ENCODE measurements around the gene CNTN4.
"Not testable (repeated sequence)": the region's sequence is repeated elsewhere in the genome, so short reads cannot be mapped to it uniquely, and the experiment has no call there.

Gene CNTN4

DNA sequence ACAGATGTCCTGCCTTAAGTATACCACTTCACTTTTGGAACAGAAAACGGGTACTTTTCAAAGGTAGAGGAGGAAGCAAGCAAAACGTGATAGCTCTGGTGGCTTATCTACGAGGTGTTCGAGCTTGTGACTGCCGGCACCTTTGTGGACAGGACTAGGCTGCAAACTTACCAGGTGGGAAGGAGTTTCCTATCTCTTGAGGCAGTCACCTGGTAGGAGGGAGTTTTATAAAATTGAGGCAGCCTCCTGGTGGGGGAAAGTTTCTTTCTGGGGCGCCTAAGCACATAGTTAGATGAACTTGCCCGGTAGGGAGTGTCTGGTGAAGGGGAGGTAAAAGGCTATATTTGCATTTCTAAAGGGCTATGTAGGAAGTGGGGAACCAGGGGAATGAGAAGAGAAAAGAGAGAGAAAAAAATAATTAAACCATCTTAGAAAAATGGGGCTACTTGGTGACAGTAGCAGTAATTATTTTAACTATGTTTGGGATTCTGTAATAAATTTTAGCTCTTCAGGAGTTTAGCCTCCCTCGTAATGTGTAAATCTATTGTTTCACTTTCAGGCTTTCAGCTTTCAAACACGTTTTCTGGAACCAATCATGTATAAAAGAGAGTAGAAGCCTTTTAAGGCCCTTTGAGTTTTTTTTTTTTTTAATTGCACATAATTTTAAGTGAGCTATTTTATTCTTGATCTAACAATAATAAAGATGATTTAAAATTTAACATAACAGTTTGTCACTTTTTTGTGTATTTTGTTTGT lies 880.5 kb downstream of the CNTN4 start:
- DNase-seq (ENCODE audit: low read depth), result no peak

DNA sequence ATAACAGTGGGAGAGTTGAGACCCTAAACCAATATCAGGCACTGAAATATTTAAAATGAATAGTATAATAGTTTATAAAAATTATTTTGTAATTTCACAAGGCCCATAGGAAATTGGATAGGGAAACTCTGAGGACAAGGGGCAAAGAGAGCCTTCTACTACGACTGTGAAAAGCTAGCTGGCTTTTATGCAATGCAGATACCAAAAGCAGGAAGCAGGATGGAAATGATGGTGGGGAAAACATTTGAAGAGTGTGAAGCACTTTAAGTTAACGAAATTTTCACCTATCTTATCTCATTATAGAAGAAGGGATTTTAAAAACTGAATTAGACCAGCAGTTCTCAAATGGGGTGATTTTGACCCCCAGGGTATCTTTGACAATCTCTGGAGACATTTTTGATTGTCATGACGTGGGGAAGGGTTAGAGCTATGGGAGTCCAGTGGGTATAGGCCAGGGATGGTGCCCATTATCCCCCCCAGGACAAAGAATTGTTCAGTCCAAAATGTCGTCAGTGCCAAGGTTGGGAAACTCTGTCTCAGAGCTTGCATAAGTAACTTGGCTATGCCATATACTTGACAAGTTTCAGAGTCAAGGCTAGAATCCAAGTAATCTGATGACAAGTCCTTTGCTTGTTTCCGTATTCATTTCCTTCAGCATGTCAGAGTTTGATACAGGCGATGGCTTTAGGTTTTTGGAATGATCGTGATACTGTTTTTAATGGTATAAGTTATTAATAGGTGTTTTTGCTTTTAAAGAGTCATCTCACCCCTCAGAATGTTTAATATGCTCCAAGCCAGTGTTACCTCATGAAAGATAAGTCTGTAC lies 885.6 kb downstream of the CNTN4 start:
- DNase-seq (ENCODE audit: low read depth), result no peak

DNA sequence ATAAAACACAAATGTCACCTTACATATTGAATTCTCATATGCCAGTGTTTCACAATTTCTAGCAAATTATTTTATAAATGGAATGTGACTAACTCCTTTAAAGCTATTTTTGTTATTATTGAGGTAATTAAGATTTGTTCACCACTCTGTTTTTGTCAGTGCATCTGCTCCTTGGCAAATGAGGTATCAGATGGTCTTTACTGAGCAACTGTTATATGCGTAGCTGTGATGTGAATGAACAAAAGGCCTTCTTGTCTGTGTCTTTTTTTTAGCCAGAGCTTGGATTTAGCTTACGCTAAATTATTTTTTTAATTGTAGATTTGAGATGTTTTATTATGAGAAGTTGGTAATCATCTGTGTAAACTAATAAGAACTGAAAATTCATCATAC lies 886.2 kb downstream of the CNTN4 start:
- no peak for DNase-seq (ENCODE audit: low read depth)

DNA sequence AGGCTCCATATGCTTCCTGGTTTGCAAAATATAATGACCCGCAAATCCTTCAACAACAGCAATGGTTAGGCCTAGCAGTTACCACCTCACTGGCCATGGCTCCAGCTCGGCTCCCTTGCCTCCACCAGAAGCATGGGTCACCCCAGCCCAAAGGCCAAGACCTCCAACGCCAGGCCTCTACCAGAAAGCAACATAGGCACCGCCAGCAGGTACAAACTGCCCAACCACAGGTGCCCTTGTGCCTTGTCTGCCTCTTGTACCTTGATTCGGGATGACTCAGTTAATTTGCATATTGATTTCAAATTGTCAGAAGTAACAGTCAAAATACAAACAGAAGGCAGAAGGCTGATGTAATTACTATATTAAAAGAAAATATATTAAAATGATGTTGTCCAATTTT lies 886.8 kb downstream of the CNTN4 start:
- DNase-seq (ENCODE audit: low read depth), result no peak

DNA sequence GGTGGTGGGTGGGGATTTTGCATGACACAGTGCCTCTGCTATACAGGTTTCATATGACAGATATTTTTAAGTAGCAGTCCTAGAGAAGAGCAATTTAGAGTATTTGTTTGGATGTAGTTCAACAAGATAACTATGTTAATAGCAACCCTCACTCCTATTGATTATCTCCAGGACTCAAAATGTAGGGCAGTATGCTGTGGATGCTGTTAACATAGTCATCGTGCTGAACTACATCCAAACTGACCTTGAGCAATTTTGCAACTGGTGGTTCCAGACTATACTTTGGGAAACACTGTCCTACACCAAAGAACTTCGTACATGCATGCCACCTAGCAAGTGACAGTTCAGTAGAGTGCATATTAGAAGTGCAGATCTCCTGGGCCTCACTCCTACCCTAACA lies 893.9 kb downstream of the CNTN4 start:
- no peak for DNase-seq (ENCODE audit: low read depth)

DNA sequence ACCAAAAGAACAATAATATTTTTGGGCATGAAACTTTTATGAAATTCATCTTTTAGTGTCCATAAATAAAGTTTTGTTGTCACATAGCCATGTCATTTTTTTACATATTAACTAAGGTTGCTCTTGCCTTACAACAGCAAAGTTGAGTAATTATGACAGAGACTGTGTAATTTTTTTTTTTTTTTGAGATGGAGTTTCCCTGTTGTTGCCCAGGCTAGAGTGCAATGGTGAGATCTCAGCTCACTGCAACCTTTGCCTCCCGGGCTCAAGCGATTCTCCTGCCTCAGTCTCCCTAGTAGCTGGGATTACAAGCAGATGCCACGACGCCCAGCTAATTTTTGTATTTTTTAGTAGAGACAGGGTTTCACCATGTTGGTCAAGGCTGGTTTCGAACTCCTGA lies 894.5 kb downstream of the CNTN4 start:
- DNase-seq (ENCODE audit: low read depth), result not testable (repeated sequence)

DNA sequence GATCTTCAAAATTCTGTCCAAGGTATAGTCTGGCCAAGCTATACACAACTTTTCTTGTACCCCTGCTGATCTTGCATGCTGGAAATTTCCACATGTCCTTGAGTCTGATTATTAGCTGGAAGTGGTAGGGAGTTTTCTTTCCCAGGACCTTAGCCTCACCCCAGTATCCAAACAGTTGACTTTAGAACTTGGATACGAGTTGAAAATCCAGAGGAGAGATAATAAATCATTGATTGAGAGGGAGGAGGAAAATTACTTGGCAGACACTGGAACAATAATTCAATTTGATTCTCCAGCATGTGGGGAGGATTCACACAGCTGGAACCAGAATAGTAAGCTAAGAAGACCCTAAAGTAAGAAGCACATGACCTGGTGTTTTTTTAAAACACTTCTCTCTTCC lies 895.1 kb downstream of the CNTN4 start:
- no peak for DNase-seq (ENCODE audit: low read depth)

DNA sequence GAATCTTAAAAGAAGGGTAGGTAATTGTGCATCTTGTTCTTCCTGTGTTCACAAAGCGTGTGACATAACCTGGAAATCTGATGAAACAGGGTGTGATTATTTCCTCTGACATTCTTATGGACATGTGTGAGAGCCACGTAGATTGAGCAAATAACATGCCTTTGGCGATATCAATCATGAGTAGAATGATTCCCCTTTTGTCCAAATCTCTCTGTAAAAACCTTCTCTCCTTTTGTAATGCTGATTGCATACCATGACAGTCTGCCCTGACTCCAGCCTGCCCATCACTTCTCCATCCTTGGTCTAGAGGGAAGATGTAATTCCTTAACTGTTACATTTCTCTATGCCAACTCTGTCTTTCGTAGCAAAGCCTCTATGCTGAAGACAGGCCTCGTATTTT lies 896.5 kb downstream of the CNTN4 start:
- DNase-seq (ENCODE audit: low read depth), result no peak

DNA sequence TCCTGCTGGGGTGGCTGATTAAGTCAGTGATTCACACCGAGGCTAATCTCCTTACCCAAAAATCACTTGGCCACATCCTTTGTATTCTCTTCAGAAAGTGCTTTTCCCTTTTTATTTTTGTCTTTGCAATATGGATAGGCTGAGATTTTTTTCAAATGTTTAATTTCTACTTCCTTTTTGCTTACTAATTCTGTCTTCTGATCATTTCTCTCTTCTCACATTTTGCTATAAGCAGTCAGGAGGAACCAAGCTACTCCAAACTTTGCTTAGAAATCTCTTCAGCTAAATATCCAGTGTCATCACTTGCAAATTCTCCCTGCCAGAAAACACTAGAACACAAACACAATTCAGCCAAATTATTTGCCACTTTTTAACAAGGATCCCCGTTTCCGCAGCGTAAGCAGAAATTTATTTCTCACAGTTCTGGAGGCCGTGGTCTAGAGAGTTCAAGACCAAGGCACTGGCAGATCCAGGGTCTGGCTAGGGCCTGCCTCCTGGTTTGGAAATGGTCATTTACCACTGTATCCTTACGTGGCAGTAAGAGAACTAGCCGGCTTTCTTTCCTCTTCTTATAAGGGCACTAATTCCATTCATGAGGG lies 906.6 kb downstream of the CNTN4 start:
- no peak for DNase-seq (ENCODE audit: low read depth)

DNA sequence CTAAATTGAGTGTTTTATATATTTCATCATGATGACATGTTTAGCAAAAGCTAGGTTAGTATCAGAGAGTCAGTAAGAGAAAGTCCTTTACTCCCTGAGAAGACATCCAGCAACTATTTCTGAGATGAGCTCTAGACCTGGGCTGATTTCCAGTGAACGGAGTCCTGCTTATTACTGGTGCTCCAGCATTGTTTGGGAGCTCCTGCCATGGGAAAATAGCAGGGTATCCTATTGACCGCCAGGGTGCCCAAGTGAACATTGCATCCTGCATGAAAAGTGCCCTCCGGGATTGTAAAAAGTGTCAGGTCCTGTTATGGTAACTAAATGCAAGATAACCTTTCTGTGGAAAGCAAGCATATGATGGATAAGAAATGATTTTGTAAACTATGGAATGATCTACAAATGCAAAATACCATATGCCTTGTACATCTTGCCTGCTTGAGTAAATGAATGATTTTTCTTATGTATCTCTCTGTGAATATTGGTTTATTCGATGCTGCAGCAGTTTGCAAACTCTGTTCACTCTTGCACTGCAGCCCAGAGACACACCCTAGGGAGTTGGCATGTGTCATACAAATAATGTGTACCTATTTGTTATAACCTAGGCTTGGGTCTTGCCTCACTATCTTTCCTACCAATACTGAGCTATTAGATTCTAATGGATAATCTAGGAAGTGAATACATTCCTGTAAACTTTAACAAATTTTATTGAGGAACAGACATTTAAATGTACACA lies 914.8 kb downstream of the CNTN4 start:
- no peak for DNase-seq (ENCODE audit: low read depth)

DNA sequence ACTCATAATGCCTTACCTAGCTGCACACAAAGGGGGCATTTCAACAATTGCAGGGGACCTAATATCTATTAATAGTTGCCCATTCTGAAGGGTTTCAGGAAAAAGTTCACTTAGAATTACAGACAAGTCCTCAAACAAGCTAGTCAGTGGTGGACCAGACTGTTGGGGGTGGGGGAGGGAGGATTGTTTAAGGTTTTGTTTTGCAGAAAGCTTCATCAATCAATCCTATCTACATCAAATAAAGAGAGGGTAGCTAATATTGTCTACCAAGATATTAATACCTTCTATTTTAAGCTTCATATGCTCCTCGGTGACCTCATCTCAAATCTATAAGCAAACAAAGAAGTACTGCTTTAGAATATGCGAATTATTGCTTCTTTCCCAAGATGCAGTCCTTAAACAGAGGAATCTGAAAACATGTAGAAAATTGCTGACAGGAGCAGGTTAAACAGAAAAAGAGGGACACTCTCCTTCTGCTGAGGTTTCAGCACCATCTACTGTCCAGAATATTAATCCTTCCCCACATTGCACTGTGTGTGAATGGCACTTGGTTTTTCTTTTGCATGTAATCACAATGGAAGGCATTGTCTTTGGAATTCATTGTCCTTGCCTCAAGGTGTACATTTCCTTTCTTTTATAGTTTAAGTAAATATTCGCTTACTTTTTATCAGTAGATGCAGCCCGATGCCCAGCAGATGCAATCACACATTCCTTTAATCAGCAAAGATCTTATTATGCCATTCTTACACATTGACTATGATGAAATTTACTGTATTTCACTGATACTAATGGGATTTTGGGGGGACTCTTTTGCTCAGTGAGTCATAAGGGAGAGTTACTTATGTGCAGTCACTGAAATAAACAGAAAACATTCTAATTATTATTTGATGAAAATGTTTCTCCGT lies 916.8 kb downstream of the CNTN4 start:
- no peak for DNase-seq (ENCODE audit: low read depth)

DNA sequence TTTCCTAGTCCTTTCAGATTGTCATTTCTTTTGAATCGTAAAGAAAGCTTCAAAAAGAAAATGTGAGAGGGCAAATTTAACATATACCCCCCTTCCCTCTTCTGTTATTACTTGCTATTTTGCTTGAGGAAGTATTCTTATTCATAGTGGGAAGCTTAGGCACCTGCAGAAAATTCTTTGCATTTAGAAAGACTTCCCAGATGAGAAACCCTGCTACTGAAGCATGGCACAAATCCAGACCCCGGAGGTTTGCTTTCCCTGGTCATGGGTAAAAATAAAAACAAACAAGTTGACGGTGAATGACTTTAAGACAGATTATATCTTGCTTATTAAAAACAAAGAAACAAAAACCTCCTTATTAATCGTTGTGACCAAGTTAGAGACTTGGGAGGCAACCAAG lies 917.6 kb downstream of the CNTN4 start:
- no peak for DNase-seq (ENCODE audit: low read depth)

DNA sequence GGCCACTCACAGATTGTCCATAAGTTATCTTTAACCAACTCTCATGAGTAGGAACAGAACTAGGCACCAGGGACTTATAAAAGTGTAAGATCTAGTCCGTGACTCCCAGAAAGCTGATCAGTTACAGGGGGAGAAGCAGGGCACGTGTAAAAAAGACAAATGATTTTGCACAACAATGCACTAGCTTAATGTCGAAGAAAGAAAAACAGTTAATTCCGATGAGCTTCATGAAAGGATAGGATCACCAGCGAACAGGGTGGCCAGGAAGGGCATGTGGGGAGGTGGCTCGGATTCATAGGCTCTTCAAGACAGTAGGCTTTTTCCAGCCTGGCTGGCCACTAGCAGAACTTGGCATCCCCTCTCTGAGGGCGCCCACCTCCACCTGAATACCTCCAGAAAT lies 921.5 kb downstream of the CNTN4 start:
- DNase-seq (ENCODE audit: low read depth), result no peak

DNA sequence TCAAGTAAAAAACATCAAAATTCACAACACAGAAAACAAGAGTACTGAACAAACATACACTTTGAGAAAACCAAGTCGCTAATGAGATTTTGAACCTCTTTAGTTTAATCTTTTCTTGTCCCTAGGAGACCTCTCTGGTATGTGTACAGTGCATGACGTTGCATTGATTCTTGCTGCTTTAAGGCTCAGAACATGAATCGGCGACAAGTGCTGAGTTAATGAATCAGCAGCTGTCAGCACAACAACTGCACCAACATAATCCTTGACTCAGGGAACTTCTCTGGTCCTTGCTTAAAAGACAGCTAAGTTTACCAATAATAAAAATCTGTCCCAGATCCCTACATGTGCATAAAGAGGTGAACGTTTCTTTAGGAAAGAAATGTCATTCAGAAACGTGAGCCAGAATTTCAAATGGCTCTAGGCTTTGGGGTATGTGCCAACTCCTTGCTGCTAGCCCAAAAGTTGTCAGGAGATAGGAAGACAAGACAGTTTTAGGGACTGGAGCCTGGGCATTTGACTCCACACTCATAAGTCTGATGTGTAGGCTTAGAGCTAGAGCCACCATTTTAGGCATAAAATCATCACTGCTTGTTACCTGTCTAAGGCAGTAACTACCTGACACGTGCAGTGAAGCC lies 924.6 kb downstream of the CNTN4 start:
- no peak for DNase-seq (ENCODE audit: low read depth)

DNA sequence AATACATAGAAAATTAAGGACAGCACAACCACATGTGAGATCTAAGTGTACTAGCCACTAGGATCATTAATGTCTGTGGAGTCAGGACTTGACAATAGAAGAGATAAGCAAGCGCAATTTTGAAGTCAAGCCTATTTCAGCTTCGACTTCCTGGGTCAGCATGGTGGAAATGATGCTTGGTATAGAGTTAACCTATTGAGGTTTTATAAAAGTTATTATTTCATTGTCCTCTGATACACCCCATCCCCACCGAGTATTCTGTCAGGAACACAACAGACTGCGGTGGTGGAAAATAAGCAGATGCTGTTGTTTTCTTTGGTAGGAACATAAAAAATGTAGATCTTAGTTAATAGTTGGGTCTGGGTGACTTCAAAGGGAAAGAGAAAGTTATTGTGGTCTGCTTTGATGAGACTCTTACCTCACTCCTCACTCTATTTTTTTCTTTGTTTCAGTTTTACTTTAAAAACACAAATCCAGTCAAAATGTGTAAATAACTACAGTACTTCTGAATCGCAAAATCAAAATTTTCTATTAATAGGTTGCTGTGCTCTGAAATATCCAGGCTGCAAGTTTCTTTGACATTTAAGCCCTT lies 929.4 kb downstream of the CNTN4 start:
- DNase-seq (ENCODE audit: low read depth), result no peak

DNA sequence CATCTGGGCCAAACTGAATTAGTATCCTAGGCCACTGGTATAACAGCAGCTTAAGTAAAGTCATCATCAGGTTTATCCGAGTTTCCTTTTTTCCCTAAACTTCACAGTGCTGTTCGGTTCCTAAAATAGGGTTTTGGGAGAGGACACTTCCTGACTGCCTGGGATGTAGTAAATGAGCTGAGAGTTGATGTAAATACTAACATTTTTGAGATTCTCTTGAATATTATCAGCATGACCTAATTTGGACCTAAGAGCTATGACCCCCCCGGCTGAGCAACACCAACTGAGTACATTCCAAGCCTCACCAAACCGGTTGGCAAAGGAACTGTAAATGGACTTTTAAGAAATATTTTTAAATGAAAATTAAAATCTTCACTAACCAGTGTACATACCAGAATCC lies 932.7 kb downstream of the CNTN4 start:
- no peak for DNase-seq (ENCODE audit: low read depth)

DNA sequence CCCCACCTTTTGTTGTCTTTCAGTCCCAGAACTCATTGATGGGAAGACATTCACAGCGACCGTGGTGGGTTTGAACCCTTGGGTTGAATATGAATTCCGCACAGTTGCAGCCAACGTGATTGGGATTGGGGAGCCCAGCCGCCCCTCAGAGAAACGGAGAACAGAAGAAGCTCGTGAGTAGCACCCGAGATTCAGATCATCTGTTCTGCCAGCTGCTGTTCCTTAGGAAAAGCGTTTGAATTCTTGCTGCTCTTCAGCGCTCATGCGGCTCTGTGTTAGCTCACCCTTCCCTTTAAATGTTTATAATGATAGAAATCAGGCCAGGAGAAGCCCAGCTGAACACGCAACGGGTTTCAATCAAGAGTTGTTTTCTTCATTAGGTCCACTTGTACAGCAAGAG lies 938.5 kb downstream of the CNTN4 start:
- no peak for DNase-seq (ENCODE audit: low read depth)

DNA sequence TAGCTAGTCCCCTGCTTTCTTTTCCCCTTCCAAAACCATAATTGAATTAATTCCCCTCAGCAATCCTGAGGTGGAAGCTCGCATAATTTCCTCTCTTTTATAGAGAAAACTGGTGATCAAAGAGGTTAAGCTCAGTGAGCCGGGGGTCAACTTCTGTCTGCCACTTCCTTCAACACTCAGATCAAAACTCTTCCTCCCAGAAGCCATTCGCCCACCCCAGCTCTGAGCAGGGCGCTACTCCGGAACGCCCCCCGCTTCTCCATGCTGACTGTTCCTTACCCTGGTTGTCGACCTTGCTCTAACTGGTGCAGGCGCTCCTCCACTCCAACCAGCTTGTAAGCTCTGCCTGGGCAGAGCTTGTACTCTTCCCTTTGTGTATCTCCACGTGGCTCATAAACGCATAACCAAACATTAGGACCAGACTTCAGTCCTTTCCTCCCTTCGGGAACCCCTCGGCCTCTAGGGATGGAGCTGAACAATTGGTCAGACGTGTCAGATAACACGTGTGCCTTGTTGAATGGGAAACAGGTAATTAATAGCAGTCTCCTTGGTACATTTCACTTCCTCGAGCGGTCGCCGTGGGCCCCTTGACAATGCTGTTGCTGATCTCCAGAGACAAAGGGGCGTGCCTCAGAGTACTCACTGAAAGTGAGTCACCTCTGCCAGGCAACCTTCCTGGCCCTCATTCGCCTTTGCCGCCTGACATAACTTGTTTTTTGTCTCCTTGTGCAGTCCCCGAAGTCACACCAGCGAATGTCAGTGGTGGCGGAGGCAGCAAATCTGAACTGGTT lies 939.7 kb downstream of the CNTN4 start:
- DNase-seq (ENCODE audit: low read depth), result no peak

DNA sequence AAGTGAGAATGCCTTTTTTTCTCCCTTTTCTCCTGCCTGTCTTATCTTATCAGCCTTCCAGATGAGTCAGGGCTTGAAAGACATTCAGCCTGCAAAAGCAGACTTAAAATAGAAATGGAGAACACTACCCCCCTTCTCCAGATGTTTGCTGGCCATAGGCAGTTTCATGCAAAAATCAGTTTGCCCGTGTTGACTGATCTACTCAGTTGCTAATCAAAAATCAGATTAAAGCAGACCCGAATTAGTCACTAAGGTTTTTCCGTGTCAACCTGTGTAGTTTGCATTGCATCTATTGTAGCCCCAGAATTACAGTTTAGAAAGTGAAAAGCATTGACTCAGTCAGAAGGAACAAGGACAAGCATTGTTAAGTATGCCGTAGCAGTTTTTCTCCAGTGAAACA lies 955.3 kb downstream of the CNTN4 start:
- no peak for DNase-seq (ENCODE audit: low read depth)

DNA sequence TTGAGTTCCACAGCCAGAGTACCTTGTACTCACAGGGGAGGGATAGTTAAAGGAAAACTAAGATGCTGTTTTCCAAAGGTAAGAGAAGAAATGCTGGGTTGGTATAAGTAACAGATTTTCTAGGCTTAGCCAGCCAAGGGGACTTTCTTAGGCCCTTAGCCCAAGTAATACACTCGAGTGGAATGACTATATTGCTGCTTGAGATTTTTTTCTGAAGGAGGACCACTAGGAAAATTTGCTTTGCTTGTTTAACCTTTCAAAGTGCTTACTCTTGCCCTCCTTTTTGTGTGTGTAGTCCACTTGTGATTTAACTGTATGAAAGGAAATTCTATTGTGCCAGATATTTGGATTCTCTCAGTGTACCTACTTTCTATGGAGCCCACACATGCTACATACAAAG lies 961.0 kb downstream of the CNTN4 start:
- no peak for DNase-seq (ENCODE audit: low read depth)
